ENCODE data around the gene GPC3. TPM values are rescaled to one million over a fixed set of nuclear protein-coding genes. Genes with fewer than 3 reads are reported as not detected.

Gene GPC3
- total RNA-seq, 4 donors from 2014 or later = 8.4 to 28.2 (median 20.4) TPM

- TF ChIP-seq POLR2A (IDR thresholded peaks at IDR 0.05) (no peak), CTCF (IDR thresholded peaks at IDR 0.05) (no peak)
- H3K27me3 ChIP-seq = peaks cover 4% of the 10 kb centered on the region
- no peaks in the 10 kb centered on the region for H3K9me3 ChIP-seq
- H3K27ac ChIP-seq = no peak overlapping the region
- 16% methylated on average over 11 of the region's 40 CpGs; no CpG with 5 or more reads in 1 of the 2 donors for WGBS, 2 donors
- no peak for DNase-seq
- peaks cover 0 to 4% of the 10 kb centered on the region in 2 donors for H3K4me1 ChIP-seq
- no peaks in the 10 kb centered on the region for H3K36me3 ChIP-seq
- H3K4me3 ChIP-seq (replicated peaks in 1 of 3) = no peak overlapping the region
- intact Hi-C loops (cut with DNase I) = no loop called here
Measured at GRCh38 chrX:133983974-133984845, 1.2 kb downstream of the GPC3 start.

DNA sequence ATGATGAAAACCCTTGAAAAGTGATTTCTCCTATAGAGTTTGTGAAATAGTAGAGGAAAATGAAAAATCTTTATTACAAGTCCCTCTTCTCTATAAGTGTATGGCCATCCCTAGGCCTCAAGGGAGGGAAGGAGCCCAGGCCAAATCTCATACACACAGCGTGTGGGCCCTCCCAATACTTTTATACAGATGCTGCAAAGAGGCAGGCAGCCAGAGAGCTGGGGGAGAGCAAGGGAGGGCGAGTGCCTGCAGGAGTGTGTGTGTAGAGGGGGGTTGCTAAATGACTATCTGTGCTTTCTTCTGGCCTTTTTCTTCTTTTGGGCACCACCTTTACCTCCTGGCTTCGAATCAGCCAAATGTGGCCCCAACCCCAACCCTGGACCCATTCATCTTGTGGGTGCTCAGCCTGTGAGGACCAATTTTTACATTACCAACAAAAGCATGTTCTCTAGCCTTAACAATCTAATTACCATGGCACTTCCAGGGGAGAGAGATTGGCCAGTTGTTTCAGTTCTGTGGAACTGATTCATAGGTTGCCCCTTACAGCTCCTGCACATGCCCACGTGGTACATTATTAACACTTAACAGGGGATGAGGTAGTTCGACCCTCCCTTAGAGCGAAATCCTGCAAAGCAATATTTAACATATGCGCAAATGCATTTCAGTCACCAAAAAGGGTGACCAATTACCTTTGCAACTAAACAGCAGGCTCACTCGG is 2.0 kb downstream of the GPC3 start:
- H3K4me3 ChIP-seq (replicated peaks in 1 of 3) = no peak overlapping the region
- peaks cover 0 to 4% of the 10 kb centered on the region in 2 donors for H3K4me1 ChIP-seq
- TF ChIP-seq POLR2A (IDR thresholded peaks at IDR 0.05) (no peak), CTCF (IDR thresholded peaks at IDR 0.05) (no peak)
- no peak overlapping the region for H3K27ac ChIP-seq
- WGBS, 2 donors = 51 to 64% methylated on average over 7 to 8 of the region's 8 CpGs
- no peaks in the 10 kb centered on the region for H3K9me3 ChIP-seq
- no peak for DNase-seq
- intact Hi-C loops (cut with DNase I) = no loop called here
- peaks cover 4% of the 10 kb centered on the region for H3K27me3 ChIP-seq
- no peaks in the 10 kb centered on the region for H3K36me3 ChIP-seq

DNA sequence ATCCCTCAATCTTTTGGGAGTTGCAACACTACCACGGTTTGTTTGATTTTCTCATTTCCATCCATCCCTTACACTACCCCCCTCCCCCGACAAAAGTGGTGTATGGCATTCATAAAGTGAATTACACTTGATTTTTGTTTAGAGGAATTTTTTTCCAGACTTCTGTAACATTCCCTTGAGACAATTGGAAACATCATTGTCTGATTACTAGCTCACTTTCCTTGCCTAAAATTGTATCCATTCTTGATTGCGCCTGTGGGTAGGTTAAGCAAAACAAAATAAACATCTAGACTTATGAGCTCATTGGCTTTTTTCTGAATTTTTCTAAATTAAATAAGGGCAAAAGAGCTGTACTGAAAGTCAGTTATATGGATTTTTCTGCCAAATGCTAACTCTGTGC is 3.5 kb downstream of the GPC3 start:
- 49 to 69% methylated on average over 3 of the region's 3 CpGs for WGBS, 2 donors

DNA sequence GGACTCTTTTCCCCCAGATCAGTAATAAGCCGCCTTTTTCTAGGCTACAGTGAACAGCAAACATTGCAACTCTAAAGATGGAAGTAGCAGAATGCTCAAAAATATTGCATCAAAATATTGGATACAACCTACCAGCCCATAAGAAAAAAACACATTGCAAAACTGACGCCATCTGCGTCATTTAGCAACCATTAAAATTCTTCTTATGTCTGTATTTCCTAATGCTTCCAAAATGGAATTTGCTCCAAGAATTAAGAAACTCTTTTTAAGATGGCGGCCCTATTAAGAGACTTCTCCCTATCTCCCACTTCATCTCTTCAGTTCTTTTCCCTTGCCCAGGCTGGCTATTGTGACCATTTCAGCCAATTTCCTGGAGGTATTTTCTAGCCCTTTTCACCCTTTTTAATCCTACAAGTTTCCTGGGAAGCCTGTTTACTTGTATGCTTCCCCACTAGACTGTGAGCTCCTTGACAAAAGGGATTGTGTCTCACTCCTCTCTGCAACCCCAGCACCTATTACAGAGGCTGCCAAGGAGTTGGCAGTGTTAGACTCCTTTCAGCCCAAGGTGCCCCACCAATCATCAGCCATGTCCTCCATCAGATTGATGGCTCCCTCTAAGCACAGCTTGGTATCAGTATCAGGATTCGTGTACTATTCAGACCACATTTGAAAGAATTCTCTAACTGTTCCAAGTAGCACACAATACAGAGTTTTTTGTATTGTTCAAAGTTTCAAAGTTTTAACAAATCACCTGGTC is 4.4 kb downstream of the GPC3 start:
- DNase-seq = no peak
- Histone ChIP-seq H3K27ac (no peak overlapping the region), H3K4me1 (peaks cover 0 to 4% of the 10 kb centered on the region in 2 donors), H3K36me3 (no peaks in the 10 kb centered on the region), H3K27me3 (peaks cover 4% of the 10 kb centered on the region), H3K9me3 (no peaks in the 10 kb centered on the region), H3K4me3 (replicated peaks in 1 of 3) (no peak overlapping the region)
- WGBS, 2 donors = 77 to 93% methylated on average over 5 of the region's 5 CpGs
- intact Hi-C loops (cut with DNase I) = no loop called here
- TF ChIP-seq POLR2A (IDR thresholded peaks at IDR 0.05) (no peak), CTCF (IDR thresholded peaks at IDR 0.05) (no peak)

More for the DNA sequence above, 3.5 kb downstream of the GPC3 start:
- TF ChIP-seq CTCF (IDR thresholded peaks at IDR 0.05) (no peak), POLR2A (IDR thresholded peaks at IDR 0.05) (no peak)
- H3K27ac ChIP-seq = no peak overlapping the region
- H3K4me1 ChIP-seq = peaks cover 0 to 4% of the 10 kb centered on the region in 2 donors
- no peak overlapping the region for H3K4me3 ChIP-seq (replicated peaks in 1 of 3)
- intact Hi-C loops (cut with DNase I) = no loop called here
- no peaks in the 10 kb centered on the region for H3K36me3 ChIP-seq
- no peak for DNase-seq
- peaks cover 4% of the 10 kb centered on the region for H3K27me3 ChIP-seq
- H3K9me3 ChIP-seq = no peaks in the 10 kb centered on the region

Data from thyroid gland (tissue), 4 donors.